Islet precursor cell (in vitro differentiated cells): ENCODE data around the gene ZKSCAN1.
"Not testable (repeated sequence)": the region's sequence is repeated elsewhere in the genome, so short reads cannot be mapped to it uniquely, and the experiment has no call there.

Experiments used
- DNase-seq: peaks from one replicate; pipeline ENCODE4 v3.0.0-alpha.2; 2018

ZKSCAN1 gene

GRCh38 chr7:100003711-100004661 lies 11.4 kb upstream of the ZKSCAN1 start:
- peak; percentile 68 for DNase-seq

DNA sequence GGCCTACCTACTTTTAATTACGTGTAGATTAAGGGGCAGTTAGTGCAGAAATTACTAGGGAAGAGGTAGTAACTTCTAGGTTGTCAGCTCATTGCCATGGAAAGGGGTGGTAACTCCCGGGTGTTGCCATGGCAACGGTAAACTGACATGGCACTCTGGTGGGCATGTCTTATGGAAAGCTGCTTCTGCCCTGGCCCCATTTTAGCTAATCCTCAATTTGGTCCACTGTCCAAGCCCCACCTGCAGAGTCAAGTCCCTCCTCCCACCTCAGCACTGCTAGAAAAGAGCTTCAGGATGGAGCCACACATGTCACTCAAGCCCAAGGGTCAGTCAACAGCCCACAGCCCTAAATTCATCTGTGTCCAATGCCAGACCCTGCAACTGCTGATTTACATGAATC lies 7.5 kb upstream of the ZKSCAN1 start:
- DNase-seq: no peak

- peak; percentile 62 for DNase-seq
Observed at GRCh38 chr7:100008525-100008924, 6.9 kb upstream of the ZKSCAN1 start.

- DNase-seq: not testable (repeated sequence)
Observed at GRCh38 chr7:100009952-100010351, 5.4 kb upstream of the ZKSCAN1 start.

GRCh38 chr7:100010901-100011300 lies 4.5 kb upstream of the ZKSCAN1 start:
- DNase-seq: no peak

DNA sequence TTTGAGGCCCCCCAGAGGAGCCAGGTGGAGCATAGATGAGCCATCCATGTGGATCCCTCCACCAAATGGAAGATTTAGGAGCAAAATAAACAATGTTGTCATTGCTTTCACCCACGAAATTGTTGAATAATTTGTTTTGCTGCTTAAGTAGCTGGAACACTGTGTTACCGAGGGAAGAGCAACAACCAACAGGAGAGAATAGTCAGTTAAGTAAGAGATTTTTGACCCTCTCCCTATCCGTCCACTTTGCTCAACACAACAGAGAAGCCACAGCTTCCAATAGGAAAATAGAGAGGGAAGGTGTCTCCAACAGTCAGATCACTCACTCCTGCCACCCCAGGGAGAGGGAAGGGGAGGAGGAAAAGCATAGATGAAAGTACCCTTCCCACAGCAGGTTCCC lies 3.9 kb upstream of the ZKSCAN1 start:
- no peak for DNase-seq

GRCh38 chr7:100012385-100013327 lies 2.7 kb upstream of the ZKSCAN1 start:
- not testable (repeated sequence) for DNase-seq

- no peak for DNase-seq
Observed at GRCh38 chr7:100013328-100013676, 2.1 kb upstream of the ZKSCAN1 start.

- no peak for DNase-seq
Observed at GRCh38 chr7:100016215-100016901, 962 bp downstream of the ZKSCAN1 start.

GRCh38 chr7:100017300-100017699 lies 1.9 kb downstream of the ZKSCAN1 start:
- no peak for DNase-seq

DNA sequence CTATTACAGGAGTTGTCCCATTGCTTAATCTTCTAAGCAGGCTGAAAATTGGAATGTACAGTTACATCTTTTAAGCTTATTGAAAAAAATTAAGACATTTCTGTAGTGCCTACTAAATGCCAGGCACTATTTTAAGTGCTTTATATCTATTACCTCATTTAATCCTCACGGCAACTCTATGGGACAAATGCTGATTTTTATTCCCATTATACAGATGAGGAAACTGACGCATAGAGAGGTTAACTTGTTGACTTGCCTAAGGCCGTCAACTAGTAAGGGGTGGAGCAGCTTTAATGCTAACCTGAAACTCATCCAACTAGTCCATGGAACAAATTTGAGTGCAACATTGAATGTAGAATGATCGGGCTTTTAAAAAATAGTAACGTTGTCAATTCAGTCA lies 2.5 kb downstream of the ZKSCAN1 start:
- no peak for DNase-seq

GRCh38 chr7:100019908-100020307 lies 4.5 kb downstream of the ZKSCAN1 start:
- DNase-seq: no peak

DNA sequence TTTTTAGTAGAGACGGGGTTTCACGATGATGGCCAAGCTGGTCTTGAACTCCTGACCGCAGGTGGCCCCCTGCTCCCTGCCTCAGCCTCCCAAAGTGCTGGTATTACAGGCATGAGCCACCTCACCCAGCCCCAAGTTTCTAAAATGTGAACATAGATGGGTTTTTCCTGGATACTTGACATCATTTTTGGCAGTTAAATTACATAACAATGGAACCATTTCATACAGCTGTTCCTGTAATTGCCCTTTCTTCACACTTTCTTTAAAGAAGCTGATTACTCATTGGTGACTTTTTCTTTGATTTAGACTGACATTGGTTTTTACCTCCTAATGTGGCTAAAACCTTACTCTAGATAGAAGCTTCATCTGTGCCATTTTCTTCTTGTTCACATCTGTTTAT lies 5.9 kb downstream of the ZKSCAN1 start:
- DNase-seq: no peak

DNA sequence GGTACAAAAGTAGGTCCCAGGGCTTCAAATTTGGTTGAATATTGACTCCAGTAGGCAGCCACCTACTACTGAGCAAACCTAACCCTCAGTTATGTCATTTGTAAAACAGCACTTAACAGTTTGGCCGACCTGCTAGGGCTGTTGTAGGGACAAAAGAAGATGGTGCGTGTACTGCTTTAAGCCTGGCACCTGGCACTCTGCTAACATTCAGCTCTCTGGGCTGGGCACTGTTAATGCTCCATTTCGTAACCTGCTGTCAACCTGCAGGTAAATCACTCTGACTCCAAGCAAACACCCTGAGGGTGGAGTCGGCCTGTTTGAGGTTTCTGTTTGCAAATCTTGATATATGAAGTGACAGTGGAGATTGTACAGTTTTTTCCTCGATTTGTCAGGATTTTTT lies 7.2 kb downstream of the ZKSCAN1 start:
- no peak for DNase-seq

GRCh38 chr7:100023526-100023925 lies 8.1 kb downstream of the ZKSCAN1 start:
- DNase-seq: no peak

GRCh38 chr7:100024020-100024619 lies 8.7 kb downstream of the ZKSCAN1 start:
- DNase-seq: no peak

GRCh38 chr7:100027197-100027596 lies 11.8 kb downstream of the ZKSCAN1 start:
- DNase-seq: no peak

DNA sequence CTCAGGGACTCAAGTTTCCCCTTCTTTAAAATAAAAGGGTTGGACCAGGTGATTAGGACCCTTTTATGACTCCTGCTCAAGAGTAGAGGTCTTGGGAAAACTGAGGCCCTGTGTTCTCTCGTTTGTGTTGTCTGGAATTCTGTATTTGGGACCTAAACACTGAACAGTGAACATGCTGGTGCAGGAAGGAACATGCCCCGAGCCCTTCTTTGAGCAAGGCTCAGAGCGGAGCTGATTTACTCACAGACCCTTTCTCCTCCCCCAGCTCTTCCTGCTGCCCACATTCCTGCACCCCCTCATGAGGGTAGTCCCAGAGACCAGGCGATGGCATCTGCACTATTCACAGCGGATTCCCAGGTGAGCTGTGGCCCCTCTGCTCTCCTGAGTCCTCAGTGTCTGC lies 14.2 kb downstream of the ZKSCAN1 start:
- no peak for DNase-seq

DNA sequence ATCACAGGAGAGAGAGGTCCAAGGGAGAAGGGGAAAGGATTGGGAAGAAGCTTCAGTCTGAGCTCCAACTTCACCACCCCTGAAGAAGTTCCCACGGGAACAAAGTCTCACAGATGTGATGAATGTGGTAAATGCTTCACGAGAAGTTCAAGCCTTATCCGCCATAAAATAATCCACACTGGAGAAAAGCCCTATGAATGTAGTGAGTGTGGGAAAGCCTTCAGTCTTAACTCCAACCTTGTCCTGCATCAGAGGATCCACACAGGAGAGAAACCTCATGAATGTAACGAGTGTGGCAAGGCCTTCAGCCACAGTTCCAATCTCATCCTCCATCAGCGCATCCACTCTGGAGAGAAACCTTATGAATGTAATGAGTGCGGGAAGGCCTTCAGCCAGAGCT lies 18.1 kb downstream of the ZKSCAN1 start:
- DNase-seq: no peak

- DNase-seq: no peak
Observed at GRCh38 chr7:100034871-100035510, 19.6 kb downstream of the ZKSCAN1 start.

- DNase-seq: no peak
Observed at GRCh38 chr7:100035876-100036275, 20.5 kb downstream of the ZKSCAN1 start.

DNA sequence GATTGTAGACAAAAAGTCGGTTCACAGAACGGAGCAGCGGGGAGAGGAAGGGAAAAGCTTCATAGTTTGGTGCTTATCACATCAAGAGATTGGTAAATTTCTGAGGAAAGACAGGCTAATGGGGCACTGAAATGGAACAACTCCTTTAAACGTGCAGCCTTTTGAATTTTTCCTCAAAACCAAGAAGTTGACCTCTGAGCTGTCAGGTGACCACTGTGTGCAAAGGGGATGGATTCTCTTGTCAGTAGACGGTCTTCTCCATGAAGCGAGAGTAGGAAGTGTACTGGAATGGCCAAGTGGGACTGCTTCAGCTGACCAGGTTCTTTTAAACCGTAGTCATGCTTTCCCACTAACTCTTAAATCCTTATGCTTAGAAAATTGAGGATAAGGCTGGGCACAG lies 22.9 kb downstream of the ZKSCAN1 start:
- DNase-seq: no peak
